Neural progenitor cell (in vitro differentiated cells): ENCODE results near the gene CCDC63. TPM values are rescaled to one million over a fixed set of nuclear protein-coding genes. Genes with fewer than 3 reads are reported as not detected.

Source experiments
- DNase-seq: peaks from one replicate; pipeline ENCODE4 v3.0.0-alpha.2; 2016; ENCODE audit warnings: low spot score
- H2AFZ ChIP-seq: fragments of 200-600 bp; sonication (generic); replicated peaks from 2 replicates; pipeline ENCODE4 v1.6.1; 2016; ENCODE audit warnings: antibody characterized with exemption
- H3F3A ChIP-seq: fragments of 200-600 bp; sonication (generic); 2 replicates; pipeline ENCODE4 v1.6.1; 2016; ENCODE audit warnings: antibody characterized with exemption, low read depth
- H3K27ac ChIP-seq: fragments of 200-600 bp; sonication (generic); 2 replicates; pipeline ENCODE4 v1.5.1; 2016; ENCODE audit warnings: mild to moderate bottlenecking
- H3K27me3 ChIP-seq: fragments of 200-600 bp; sonication (generic); 2 replicates; pipeline ENCODE4 v1.6.1; 2016; ENCODE audit warnings: mild to moderate bottlenecking, moderate library complexity
- H3K36me3 ChIP-seq: fragments of 200-600 bp; sonication (generic); 2 replicates; pipeline ENCODE4 v1.5.1; 2016
- H3K4me1 ChIP-seq: fragments of 200-600 bp; sonication (generic); 2 replicates; pipeline ENCODE4 v1.6.1; 2016; ENCODE audit warnings: mixed run types
- H3K4me2 ChIP-seq: fragments of 200-600 bp; sonication (generic); 2 replicates; pipeline ENCODE4 v1.6.1; 2016
- H3K4me3 ChIP-seq: fragments of 200-600 bp; sonication (generic); 2 replicates; pipeline ENCODE4 v1.5.1; 2016
- H3K79me2 ChIP-seq: fragments of 200-600 bp; sonication (generic); 2 replicates; pipeline ENCODE4 v1.6.1; 2016; ENCODE audit warnings: low read depth
- H3K9ac ChIP-seq: fragments of 200-600 bp; sonication (generic); 2 replicates; pipeline ENCODE4 v1.6.1; 2016
- H3K9me3 ChIP-seq: fragments of 200-600 bp; sonication (generic); 2 replicates; pipeline ENCODE4 v1.5.1; 2016; ENCODE audit warnings: low read depth
- H4K20me1 ChIP-seq: fragments of 200-600 bp; sonication (generic); 2 replicates; pipeline ENCODE4 v1.6.1; 2016; ENCODE audit warnings: low read depth
- H3K27ac Mint-ChIP-seq: 3 replicates; pipeline ENCODE4 v1.8.0; 2021; ENCODE audit warnings: mixed read lengths
- H3K27me3 Mint-ChIP-seq: 2 replicates; pipeline ENCODE4 v1.8.0; 2022; ENCODE audit warnings: low read depth, mild to moderate bottlenecking, inconsistent platforms, moderate library complexity, mixed read lengths; ENCODE audit not compliant: insufficient read depth
- H3K36me3 Mint-ChIP-seq: 3 replicates; pipeline ENCODE4 v1.8.0; 2021; ENCODE audit warnings: mixed read lengths
- H3K4me1 Mint-ChIP-seq: 3 replicates; pipeline ENCODE4 v1.8.0; 2021; ENCODE audit warnings: mixed read lengths
- H3K4me3 Mint-ChIP-seq: 3 replicates; pipeline ENCODE4 v1.8.0; 2021; ENCODE audit warnings: mild to moderate bottlenecking, moderate library complexity, mixed read lengths
- H3K9me3 Mint-ChIP-seq: 3 replicates; pipeline ENCODE4 v1.8.0; 2020; ENCODE audit warnings: mixed read lengths
- CTCF ChIP-seq: fragments of 200-600 bp; sonication (generic); IDR thresholded peaks from 2 replicates; pipeline ENCODE4 v1.5.1; 2017; ENCODE audit warnings: antibody characterized with exemption, mild to moderate bottlenecking
- EZH2 ChIP-seq: fragments of 200-600 bp; sonication (generic); IDR thresholded peaks from 2 replicates; pipeline ENCODE4 v1.6.1; 2017; ENCODE audit warnings: antibody characterized with exemption, mild to moderate bottlenecking, moderate library complexity
- EZH2phosphoT487 ChIP-seq: fragments of 200-600 bp; sonication (generic); IDR thresholded peaks from 2 replicates; pipeline ENCODE4 v1.6.1; 2017; ENCODE audit warnings: antibody characterized with exemption
- total RNA-seq: library from RNA; depleted of rRNA; stranded (reverse); fragments of >200 nt; gene quantifications from 2 replicates; pipeline ENCODE4 v1.2.3, GENCODE V29; 2015; ENCODE audit warnings: low replicate concordance

Gene CCDC63
- total RNA-seq, 1 donor from 2014 or later, result 0.24 TPM

GRCh38 chr12:110848314-110848923 is 1.6 kb downstream of the CCDC63 start:
- H3K4me1 ChIP-seq, result peaks cover 1% of the 10 kb centered on the region
- H3K27me3 Mint-ChIP-seq, result peaks cover 25% of the 10 kb centered on the region
- no peak overlapping the region for H3K4me3 ChIP-seq
- no peak overlapping the region for H3K4me3 Mint-ChIP-seq
- no peak overlapping the region for H3K9ac ChIP-seq
- no peaks in the 10 kb centered on the region for H3K36me3 Mint-ChIP-seq
- H3K36me3 ChIP-seq, result no peaks in the 10 kb centered on the region
- no peaks in the 10 kb centered on the region for H4K20me1 ChIP-seq
- no peak overlapping the region for H3K4me2 ChIP-seq
- H3F3A ChIP-seq, result peaks cover 7% of the 10 kb centered on the region
- no peak overlapping the region for H3K27ac ChIP-seq
- H3K9me3 Mint-ChIP-seq, result no peaks in the 10 kb centered on the region
- DNase-seq, result no peak
- H2AFZ ChIP-seq, result no peak overlapping the region
- TF ChIP-seq CTCF (no peak), EZH2 (no peak), EZH2phosphoT487 (no peak)
- no peaks in the 10 kb centered on the region for H3K79me2 ChIP-seq
- no peaks in the 10 kb centered on the region for H3K9me3 ChIP-seq
- H3K27me3 ChIP-seq, result no peaks in the 10 kb centered on the region
- peaks cover 7% of the 10 kb centered on the region for H3K4me1 Mint-ChIP-seq
- H3K27ac Mint-ChIP-seq, result no peak overlapping the region

- no peak for TF ChIP-seq CTCF
- no peak for TF ChIP-seq EZH2
- TF ChIP-seq EZH2phosphoT487, result no peak
- Mint-ChIP-seq H3K4me3 (no peak overlapping the region), H3K27me3 (peaks cover 28% of the 10 kb centered on the region), H3K9me3 (no peaks in the 10 kb centered on the region), H3K4me1 (peaks cover 13% of the 10 kb centered on the region), H3K27ac (no peak overlapping the region), H3K36me3 (no peaks in the 10 kb centered on the region)
- Histone ChIP-seq H3F3A (peaks cover 7% of the 10 kb centered on the region), H3K4me1 (peaks cover 7% of the 10 kb centered on the region), H3K27ac (no peak overlapping the region), H3K36me3 (no peaks in the 10 kb centered on the region), H2AFZ (no peak overlapping the region), H3K4me3 (no peak overlapping the region), H4K20me1 (no peaks in the 10 kb centered on the region), H3K4me2 (no peak overlapping the region), H3K27me3 (no peaks in the 10 kb centered on the region), H3K79me2 (no peaks in the 10 kb centered on the region), H3K9ac (no peak overlapping the region), H3K9me3 (no peaks in the 10 kb centered on the region)
- no peak for DNase-seq
Observed at GRCh38 chr12:110849221-110849620, 2.4 kb downstream of the CCDC63 start.

- Histone ChIP-seq H3F3A (peaks cover 1% of the 10 kb centered on the region), H3K79me2 (no peaks in the 10 kb centered on the region), H3K4me2 (no peak overlapping the region), H3K9me3 (no peaks in the 10 kb centered on the region), H3K4me1 (peaks cover 7% of the 10 kb centered on the region), H2AFZ (no peak overlapping the region), H3K36me3 (no peaks in the 10 kb centered on the region), H3K9ac (no peak overlapping the region), H3K27ac (no peak overlapping the region), H3K27me3 (no peaks in the 10 kb centered on the region), H3K4me3 (no peak overlapping the region), H4K20me1 (no peaks in the 10 kb centered on the region)
- TF ChIP-seq CTCF (no peak), EZH2 (no peak), EZH2phosphoT487 (no peak)
- Mint-ChIP-seq H3K27ac (no peak overlapping the region), H3K4me1 (peaks cover 13% of the 10 kb centered on the region), H3K27me3 (peaks cover 24% of the 10 kb centered on the region), H3K4me3 (no peak overlapping the region), H3K36me3 (no peaks in the 10 kb centered on the region), H3K9me3 (no peaks in the 10 kb centered on the region)
- no peak for DNase-seq
Observed at GRCh38 chr12:110849748-110850403, 3.1 kb downstream of the CCDC63 start.
